Vagina (tissue), 2 donors: Measurements from ENCODE around the gene XKR7. TPM values are rescaled to one million over a fixed set of nuclear protein-coding genes. Genes with fewer than 3 reads are reported as not detected.

Experiments used
- DNase-seq, 2 donors: peaks; one replicate each; pipeline ENCODE4 v3.0.0-alpha.2; 2017; ENCODE audit errors: extremely low spot score in 2 of 2
- H3K27ac ChIP-seq: fragments of 200-600 bp; sonication (generic); one replicate; pipeline ENCODE4 v1.5.1; 2019
- H3K27me3 ChIP-seq: fragments of 200-600 bp; sonication (generic); one replicate; pipeline ENCODE4 v1.5.1; 2019
- H3K36me3 ChIP-seq, 2 donors: fragments of 200-600 bp; sonication (generic); one replicate each; pipeline ENCODE4 v1.5.1; 2017 to 2019
- H3K4me1 ChIP-seq: fragments of 200-600 bp; sonication (generic); one replicate; pipeline ENCODE4 v1.5.1; 2019
- H3K4me3 ChIP-seq, 2 donors: fragments of 200-600 bp; sonication (generic); 1 replicate in 1 of 2; 2 replicates in 1 of 2; pipeline ENCODE4 v1.5.1; 2016 to 2019
- H3K9me3 ChIP-seq: fragments of 200-600 bp; sonication (generic); one replicate; pipeline ENCODE4 v1.5.1; 2019
- POLR2A ChIP-seq, 2 donors: fragments of 450-650 bp; IDR thresholded peaks; one replicate each; pipeline ENCODE4 v1.6.1; 2017; ENCODE audit warnings: antibody characterized with exemption in 2 of 2, mild to moderate bottlenecking in 2 of 2, moderate library complexity in 2 of 2
- POLR2AphosphoS5 ChIP-seq, 2 donors: sonication (generic); formaldehyde crosslinking; IDR thresholded peaks; one replicate each; pipeline ENCODE4 v1.9.0; 2017; ENCODE audit warnings: antibody characterized with exemption in 2 of 2, mild to moderate bottlenecking in 2 of 2, low read depth in 1 of 2; ENCODE audit not compliant: insufficient read depth in 1 of 2
- intact Hi-C: fragments of 100-400 bp; cut with DNase I; formaldehyde crosslinking; loops from one replicate; pipeline ENCODE4 v1.15.1; 2023
- total RNA-seq: library from RNA; depleted of rRNA; stranded (reverse); fragments of >200 nt; gene quantifications from one replicate; pipeline ENCODE4 v1.2.3, GENCODE V29; 2016
- TF ChIP-seq, protein P1 (sequence below), 3 experiments: fragments of 450-650 bp in 2 of 3; fragments of 200-600 bp in 1 of 3; sonication (generic) in 1 of 3; IDR thresholded peaks; one replicate each; pipeline ENCODE4 v1.5.1; 2017 to 2019; ENCODE audit warnings: antibody characterized with exemption in 3 of 3, mild to moderate bottlenecking in 2 of 3, moderate library complexity in 2 of 3

XKR7 gene
- total RNA-seq, 1 donor from 2014 or later = not detected

DNA sequence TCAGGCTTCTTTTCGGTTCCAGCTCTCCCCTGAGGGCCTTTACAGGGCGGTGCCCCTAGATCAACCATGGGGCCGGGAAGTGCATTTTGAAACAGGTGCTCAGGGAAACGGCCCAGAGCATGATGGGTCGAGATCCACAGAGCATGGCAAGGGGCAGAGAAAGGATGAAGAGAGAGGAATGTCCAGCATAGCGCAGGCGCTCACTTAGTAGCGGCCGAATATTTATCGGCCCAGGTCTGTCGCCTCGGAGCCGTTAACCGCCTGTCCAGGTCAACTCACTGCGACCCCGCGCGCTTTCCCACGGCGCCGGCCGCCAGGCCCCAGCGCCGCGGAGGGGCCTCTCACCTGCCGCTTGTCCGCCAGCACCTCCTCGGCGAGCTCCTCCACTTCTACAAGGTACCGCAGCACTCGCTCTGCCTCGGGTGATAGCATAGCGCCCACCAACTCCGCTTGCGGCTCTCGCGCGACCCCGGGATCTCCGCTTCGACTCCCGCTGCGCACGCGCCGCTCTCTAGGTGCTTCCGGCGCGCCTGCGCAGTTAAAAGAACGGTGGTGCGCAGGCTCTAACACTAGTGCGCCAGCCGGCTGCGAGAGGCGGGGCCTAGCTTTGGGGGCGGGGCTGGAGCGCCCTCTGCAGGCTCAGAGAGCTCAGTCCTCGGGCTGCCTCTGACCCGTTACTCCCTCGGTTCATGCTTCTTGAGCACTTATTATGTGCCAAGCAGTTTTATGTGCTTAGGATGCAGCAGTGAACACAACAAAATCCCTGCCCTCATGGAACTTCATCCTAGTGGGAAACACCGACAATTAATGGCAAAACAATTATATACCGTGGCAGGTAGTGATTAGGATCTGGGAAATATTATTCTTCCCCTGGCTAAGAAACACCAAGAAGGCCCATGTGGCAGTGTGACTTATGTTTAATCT is 16.2 kb upstream of the XKR7 start, which contains the start of gene PDRG1:
Gene PDRG1, minus strand, starts transcription at position 517 of the 924 bp plus-strand sequence. Its CDS starts 85 bp downstream, at position 432.
- no peaks in the 10 kb centered on the region for H3K9me3 ChIP-seq
- TF ChIP-seq POLR2AphosphoS5 (IDR thresholded peaks at IDR 0.05; ENCODE audit: insufficient read depth in 1 of 2, low read depth in 1 of 2) = peak; percentile 88 to 97
- TF ChIP-seq, protein P1, sequence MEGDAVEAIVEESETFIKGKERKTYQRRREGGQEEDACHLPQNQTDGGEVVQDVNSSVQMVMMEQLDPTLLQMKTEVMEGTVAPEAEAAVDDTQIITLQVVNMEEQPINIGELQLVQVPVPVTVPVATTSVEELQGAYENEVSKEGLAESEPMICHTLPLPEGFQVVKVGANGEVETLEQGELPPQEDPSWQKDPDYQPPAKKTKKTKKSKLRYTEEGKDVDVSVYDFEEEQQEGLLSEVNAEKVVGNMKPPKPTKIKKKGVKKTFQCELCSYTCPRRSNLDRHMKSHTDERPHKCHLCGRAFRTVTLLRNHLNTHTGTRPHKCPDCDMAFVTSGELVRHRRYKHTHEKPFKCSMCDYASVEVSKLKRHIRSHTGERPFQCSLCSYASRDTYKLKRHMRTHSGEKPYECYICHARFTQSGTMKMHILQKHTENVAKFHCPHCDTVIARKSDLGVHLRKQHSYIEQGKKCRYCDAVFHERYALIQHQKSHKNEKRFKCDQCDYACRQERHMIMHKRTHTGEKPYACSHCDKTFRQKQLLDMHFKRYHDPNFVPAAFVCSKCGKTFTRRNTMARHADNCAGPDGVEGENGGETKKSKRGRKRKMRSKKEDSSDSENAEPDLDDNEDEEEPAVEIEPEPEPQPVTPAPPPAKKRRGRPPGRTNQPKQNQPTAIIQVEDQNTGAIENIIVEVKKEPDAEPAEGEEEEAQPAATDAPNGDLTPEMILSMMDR (IDR thresholded peaks at IDR 0.05) = peak; percentile 87 to 97 (median 91)
- TF ChIP-seq POLR2A (IDR thresholded peaks at IDR 0.05) = no peak
- H3K27me3 ChIP-seq = no peaks in the 10 kb centered on the region
- H3K4me1 ChIP-seq = peaks cover 22% of the 10 kb centered on the region
- intact Hi-C loops = loop anchor here (5.0 kb wide), 2 partner anchors 99 to 114 kb away; no protein-coding TSS in a partner anchor
- H3K36me3 ChIP-seq = peaks cover 0 to 28% of the 10 kb centered on the region in 2 donors
- H3K27ac ChIP-seq = peak within 1 kb of the TSS; percentile 23
- H3K4me3 ChIP-seq = peak within 1 kb of the TSS; percentile 90 to 94
- peak in 1 of 2 donors; percentile 90 for DNase-seq

DNA sequence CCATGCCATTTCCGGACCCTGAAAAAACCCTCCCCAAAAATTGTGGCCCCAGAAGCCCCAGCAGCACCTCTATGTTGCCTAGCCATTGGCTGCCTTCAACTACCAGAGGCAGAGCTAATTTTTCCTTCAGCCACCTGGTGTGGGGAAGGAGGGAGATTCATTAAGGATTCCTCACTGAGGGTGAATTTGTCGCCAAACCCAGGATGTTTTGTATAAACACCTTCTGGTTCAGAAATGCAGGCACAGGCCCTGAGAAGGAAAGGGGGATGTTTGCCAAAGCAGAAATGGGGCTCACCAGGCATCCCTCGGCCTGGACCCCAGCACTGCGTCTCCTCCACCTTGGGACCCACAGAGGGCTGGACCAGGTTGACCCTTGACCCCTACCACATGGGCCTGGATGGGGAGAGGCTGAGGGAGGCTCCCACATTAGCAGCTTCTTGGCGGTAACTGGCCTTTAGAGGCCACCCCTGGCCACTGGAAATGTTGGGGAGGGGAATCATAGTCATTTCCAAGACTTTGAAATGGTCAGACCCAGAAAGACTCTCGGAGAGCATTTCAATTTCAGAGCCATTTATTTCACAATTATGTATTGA is 14.3 kb upstream of the XKR7 start:
- DNase-seq = no peak
- Histone ChIP-seq H3K36me3 (peaks cover 0 to 9% of the 10 kb centered on the region in 2 donors), H3K4me3 (no peak overlapping the region), H3K4me1 (peaks cover 22% of the 10 kb centered on the region), H3K9me3 (no peaks in the 10 kb centered on the region), H3K27ac (no peak overlapping the region), H3K27me3 (no peaks in the 10 kb centered on the region)
- intact Hi-C loops = loop anchor here (5.0 kb wide), 2 partner anchors 101 to 116 kb away; no protein-coding TSS in a partner anchor
- TF ChIP-seq POLR2A (IDR thresholded peaks at IDR 0.05) (no peak), POLR2AphosphoS5 (IDR thresholded peaks at IDR 0.05; ENCODE audit: insufficient read depth in 1 of 2, low read depth in 1 of 2) (no peak)
- TF ChIP-seq, protein P1 (IDR thresholded peaks at IDR 0.05) = no peak

DNA sequence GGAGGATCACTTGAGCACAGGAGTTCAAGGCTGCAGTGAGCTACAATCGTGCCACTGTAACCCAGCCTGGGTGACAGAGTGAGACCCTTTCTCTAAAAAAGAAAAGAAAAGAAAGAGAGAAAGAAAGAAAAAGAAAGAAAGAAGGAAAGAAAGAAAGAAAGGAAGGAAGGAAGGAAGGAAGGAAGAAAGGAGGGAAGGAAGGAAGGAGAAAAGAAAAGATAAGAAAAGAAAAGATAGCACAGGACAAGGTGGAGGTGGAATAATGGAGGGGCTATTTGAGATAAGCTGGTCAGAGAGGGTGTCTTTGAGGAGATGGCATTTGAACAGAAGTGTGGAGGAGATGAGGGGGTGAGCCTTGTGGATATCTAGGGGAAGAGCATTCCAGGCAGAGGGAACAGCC is 13.5 kb upstream of the XKR7 start:
- Histone ChIP-seq H3K4me3 (no peak overlapping the region), H3K9me3 (no peaks in the 10 kb centered on the region), H3K27ac (no peak overlapping the region), H3K36me3 (peaks cover 0 to under 1% of the 10 kb centered on the region in 2 donors), H3K27me3 (no peaks in the 10 kb centered on the region), H3K4me1 (peaks cover 20% of the 10 kb centered on the region)
- DNase-seq = no peak
- TF ChIP-seq POLR2AphosphoS5 (IDR thresholded peaks at IDR 0.05; ENCODE audit: insufficient read depth in 1 of 2, low read depth in 1 of 2) = no peak
- TF ChIP-seq, protein P1 (IDR thresholded peaks at IDR 0.05) = no peak
- intact Hi-C loops = loop anchor here (5.0 kb wide), 2 partner anchors 102 to 117 kb away; no protein-coding TSS in a partner anchor

DNA sequence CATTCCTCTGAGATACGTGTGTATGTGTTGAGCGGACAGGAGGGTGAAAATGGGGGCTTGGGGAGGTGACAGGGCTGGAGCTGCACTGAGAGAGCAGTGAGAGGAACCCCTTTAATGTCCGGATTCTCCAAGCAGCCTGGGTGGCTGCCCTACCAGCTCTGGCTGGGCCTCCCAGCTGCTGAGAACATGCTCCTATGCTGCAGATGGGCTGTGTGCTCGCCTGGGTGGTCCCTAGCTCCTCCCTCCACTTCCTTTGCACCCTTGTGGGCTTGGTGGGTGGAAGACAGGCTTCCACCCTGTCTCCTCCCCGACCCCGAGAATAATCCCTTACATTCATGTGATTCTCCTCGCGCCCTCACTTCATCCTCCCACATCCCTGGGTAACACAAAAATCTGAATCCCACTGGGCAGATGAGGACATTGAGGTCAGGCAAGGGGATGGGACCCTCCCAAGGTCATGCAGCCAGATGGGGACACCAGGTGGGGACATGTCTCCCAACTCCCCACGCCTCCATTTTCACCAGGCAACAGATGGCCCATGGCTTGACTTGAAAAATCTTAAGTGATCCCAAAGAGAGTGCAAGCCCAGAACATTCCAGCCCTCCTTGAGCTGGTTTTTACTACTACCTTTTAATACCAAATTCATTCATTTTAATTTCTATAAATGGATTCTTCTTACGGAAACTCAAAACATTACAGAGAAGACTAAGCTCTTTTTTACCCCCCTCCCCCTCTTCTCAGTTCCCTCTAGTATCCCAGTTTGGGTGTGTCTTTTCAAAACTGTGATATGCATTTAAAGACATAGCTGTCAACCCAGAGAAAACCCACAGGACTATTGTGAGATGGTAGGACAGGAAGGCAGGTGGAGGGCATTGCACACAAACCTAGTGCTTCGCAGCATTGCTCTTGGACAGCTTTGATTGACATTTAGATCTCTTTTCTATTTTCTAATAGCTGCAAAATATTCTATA is 11.1 kb upstream of the XKR7 start:
- Histone ChIP-seq H3K27me3 (no peaks in the 10 kb centered on the region), H3K9me3 (no peaks in the 10 kb centered on the region), H3K4me3 (no peak overlapping the region), H3K36me3 (no peaks in the 10 kb centered on the region), H3K4me1 (no peaks in the 10 kb centered on the region), H3K27ac (no peak overlapping the region)
- intact Hi-C loops = no loop called here
- no peak for TF ChIP-seq POLR2A (IDR thresholded peaks at IDR 0.05)
- TF ChIP-seq, protein P1 (IDR thresholded peaks at IDR 0.05) = no peak
- no peak for TF ChIP-seq POLR2AphosphoS5 (IDR thresholded peaks at IDR 0.05; ENCODE audit: insufficient read depth in 1 of 2, low read depth in 1 of 2)
- no peak for DNase-seq
